MCF 10A (cell line): ENCODE results near the gene PTPRO. TPM values are rescaled to one million over a fixed set of nuclear protein-coding genes. Genes with fewer than 3 reads are reported as not detected.

ENCODE experiments used
- BruUV-seq: library from RNA; stranded (reverse); fragments of 400-500 nt; replicated peaks from 2 replicates; lab custom pipeline; 2021; lab: Mats Ljungman, UMichigan
- CTCF ChIA-PET: fragments of 300-600 bp; sonication (Branson Sonifier 250); formaldehyde crosslinking; extraction: SDS; loops from one replicate; lab custom pipeline; 2021; ENCODE audit warnings: antibody characterized with exemption, inconsistent platforms; lab: Yijun Ruan, JAX
- POLR2A ChIA-PET: fragments of 300-600, 350-650 bp; sonication (Branson Sonifier 250); formaldehyde crosslinking; extraction: SDS; loops from one replicate; lab custom pipeline; 2020; ENCODE audit warnings: antibody characterized with exemption, inconsistent platforms; lab: Yijun Ruan, JAX
- DNase-seq: peaks from one replicate; pipeline ENCODE4 v3.0.0-alpha.2; 2018; ENCODE audit not compliant: unreplicated experiment
- H3K27ac Mint-ChIP-seq: one replicate; pipeline ENCODE4 v1.8.0; 2022; ENCODE audit warnings: mild to moderate bottlenecking, low read depth, mixed read lengths; ENCODE audit not compliant: unreplicated experiment
- H3K27me3 Mint-ChIP-seq: one replicate; pipeline ENCODE4 v1.8.0; 2022; ENCODE audit warnings: mixed read lengths; ENCODE audit not compliant: insufficient read depth, unreplicated experiment
- H3K36me3 Mint-ChIP-seq: one replicate; pipeline ENCODE4 v1.8.0; 2022; ENCODE audit warnings: mild to moderate bottlenecking, moderate library complexity, mixed read lengths; ENCODE audit not compliant: insufficient read depth, unreplicated experiment
- H3K4me1 Mint-ChIP-seq: one replicate; pipeline ENCODE4 v1.8.0; 2022; ENCODE audit warnings: mixed read lengths; ENCODE audit not compliant: insufficient read depth, unreplicated experiment
- H3K4me3 Mint-ChIP-seq: one replicate; pipeline ENCODE4 v1.8.0; 2022; ENCODE audit warnings: mild to moderate bottlenecking, moderate library complexity, mixed read lengths; ENCODE audit not compliant: unreplicated experiment
- H3K9me3 Mint-ChIP-seq: one replicate; pipeline ENCODE4 v1.8.0; 2022; ENCODE audit warnings: mixed read lengths; ENCODE audit not compliant: unreplicated experiment
- intact Hi-C: fragments of 100-400 bp; cut with micrococcal nuclease; formaldehyde crosslinking; loops from 2 replicates; pipeline ENCODE4 v1.14.1; 2022
- total RNA-seq: library from RNA; stranded (reverse); gene quantifications from 2 replicates; pipeline ENCODE4 v1.2.3, GENCODE V29; 2022
- TF ChIP-seq, protein P1 (sequence below): fragments of 200-600 bp; IDR thresholded peaks from one replicate; pipeline ENCODE4 v1.8.0; 2022; ENCODE audit warnings: antibody characterized with exemption, mild to moderate bottlenecking; ENCODE audit not compliant: unreplicated experiment

The PTPRO gene
- total RNA-seq, 1 experiment from 2014 or later = 2.2 TPM

DNA sequence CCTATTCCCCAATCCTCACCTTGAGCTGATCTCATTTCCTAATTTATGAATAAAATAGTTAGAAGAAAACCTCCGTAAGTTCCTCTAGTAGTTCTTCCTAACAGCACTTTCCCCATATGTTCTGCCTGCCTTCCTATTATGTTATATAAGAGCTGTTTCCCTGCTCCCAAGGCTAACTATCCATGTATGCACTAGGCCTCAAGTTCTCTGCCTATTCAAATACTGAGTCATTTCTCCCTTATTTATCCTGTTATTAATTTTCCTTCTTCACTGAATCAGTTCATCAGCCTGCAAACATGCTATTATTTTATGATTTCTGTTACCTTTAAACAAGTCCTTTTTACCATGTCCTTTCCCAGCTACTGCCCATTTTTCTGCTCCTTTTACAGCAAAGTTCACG, 302.8 kb downstream of the PTPRO start:
- intact Hi-C loops = no loop called here
- H3K27ac Mint-ChIP-seq = no peak overlapping the region

DNA sequence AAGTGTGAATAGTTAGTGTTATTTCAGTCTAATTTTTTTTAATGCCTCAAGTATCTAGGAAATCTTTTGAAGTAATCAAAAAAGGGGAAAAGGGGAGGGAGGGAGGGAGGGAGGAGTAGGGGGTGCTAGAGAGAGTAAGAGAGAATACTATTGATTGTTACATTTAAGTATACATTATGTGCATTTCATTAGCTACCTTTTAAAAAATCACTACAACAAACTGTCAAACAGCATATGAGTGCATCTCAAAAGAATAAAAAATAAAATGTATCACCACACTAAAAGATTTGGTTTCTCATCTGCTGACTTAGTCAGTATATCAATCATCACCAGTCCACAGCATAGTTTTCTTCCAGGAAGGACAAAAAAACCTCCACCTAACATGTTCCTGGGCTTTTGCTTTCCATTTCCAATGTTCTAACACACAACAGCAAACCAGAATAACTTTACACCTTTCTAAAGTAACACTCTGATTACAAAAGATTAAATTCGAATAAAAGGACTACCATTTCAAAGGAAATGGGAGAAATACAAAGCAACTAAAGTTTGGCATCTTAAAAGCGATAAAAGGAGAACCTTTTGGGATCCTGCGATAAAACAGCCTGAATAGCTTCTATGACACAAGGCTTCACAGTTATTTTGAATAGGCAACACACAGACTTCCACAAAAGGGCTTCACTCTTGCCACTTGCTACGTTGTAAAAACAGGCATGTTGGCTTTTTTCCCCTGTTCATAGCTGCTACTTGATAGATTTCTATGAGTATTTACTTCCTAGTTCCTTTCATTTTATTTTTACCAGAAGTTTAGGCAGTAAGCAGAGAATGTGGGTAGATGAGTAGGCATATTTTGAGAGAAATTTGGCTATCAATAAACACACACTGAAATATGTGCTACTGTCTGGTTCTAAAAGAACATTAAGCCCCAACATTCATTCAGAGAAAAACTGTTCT, 306.0 kb downstream of the PTPRO start:
- BruUV-seq = no TSS peak
- intact Hi-C loops = loop anchor here (2.0 kb wide), 1 partner anchor 27 kb away; no protein-coding TSS in a partner anchor
- H3K4me1 Mint-ChIP-seq = peaks cover 40% of the 10 kb centered on the region
- H3K27me3 Mint-ChIP-seq = no peaks in the 10 kb centered on the region
- ChIA-PET POLR2A (interaction anchor here (0.6 to 2.8 kb wide), 7 partner anchors 18 to 185 kb away, joined by 3 to 12 read pairs (median 3); partner anchors contain the start of gene EPS8), CTCF (interaction anchor here (0.6 to 1.3 kb wide), 5 partner anchors 38 to 674 kb away, joined by 3 to 4 read pairs (median 3); no protein-coding TSS in a partner anchor)
- no peak for DNase-seq
- peak overlapping the region; percentile 97 for H3K27ac Mint-ChIP-seq
- TF ChIP-seq, protein P1, sequence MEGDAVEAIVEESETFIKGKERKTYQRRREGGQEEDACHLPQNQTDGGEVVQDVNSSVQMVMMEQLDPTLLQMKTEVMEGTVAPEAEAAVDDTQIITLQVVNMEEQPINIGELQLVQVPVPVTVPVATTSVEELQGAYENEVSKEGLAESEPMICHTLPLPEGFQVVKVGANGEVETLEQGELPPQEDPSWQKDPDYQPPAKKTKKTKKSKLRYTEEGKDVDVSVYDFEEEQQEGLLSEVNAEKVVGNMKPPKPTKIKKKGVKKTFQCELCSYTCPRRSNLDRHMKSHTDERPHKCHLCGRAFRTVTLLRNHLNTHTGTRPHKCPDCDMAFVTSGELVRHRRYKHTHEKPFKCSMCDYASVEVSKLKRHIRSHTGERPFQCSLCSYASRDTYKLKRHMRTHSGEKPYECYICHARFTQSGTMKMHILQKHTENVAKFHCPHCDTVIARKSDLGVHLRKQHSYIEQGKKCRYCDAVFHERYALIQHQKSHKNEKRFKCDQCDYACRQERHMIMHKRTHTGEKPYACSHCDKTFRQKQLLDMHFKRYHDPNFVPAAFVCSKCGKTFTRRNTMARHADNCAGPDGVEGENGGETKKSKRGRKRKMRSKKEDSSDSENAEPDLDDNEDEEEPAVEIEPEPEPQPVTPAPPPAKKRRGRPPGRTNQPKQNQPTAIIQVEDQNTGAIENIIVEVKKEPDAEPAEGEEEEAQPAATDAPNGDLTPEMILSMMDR = no peak
- peaks cover 52% of the 10 kb centered on the region for H3K36me3 Mint-ChIP-seq
- H3K4me3 Mint-ChIP-seq = no peak overlapping the region
- no peaks in the 10 kb centered on the region for H3K9me3 Mint-ChIP-seq

More for the DNA sequence above, 302.8 kb downstream of the PTPRO start:
- DNase-seq = no peak
- no peak overlapping the region for H3K4me3 Mint-ChIP-seq
- TF ChIP-seq, protein P1 = no peak
- ChIA-PET CTCF (interaction anchor here (0.6 to 1.4 kb wide), 2 partner anchors 9 to 304 kb away, joined by 3 read pairs; no protein-coding TSS in a partner anchor), POLR2A (interaction anchor here (0.7 to 1.5 kb wide), 2 partner anchors 83 to 163 kb away, joined by 3 read pairs; no protein-coding TSS in a partner anchor)
- H3K4me1 Mint-ChIP-seq = peaks cover 26% of the 10 kb centered on the region
- no peaks in the 10 kb centered on the region for H3K27me3 Mint-ChIP-seq
- BruUV-seq = no TSS peak
- peaks cover 67% of the 10 kb centered on the region for H3K36me3 Mint-ChIP-seq
- H3K9me3 Mint-ChIP-seq = no peaks in the 10 kb centered on the region

DNA sequence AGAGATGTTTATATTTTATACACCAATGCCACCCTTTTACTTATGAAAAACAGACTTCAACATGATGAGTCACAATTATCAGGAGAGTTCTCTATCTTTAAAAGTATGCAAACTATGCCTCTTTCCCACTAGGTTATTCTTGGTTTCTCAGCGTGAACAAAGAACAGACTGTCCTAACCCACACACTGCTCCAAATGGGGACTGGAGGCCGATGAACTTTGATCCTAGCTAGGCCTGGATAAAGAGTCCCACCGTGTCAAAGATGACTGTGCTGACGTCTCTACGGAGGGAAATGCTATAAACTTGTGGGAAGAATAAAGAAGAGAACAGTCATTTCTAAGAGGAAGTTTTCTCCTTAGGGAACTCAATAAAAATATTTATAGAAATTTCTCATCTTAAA, 306.8 kb downstream of the PTPRO start:
- Mint-ChIP-seq H3K36me3 (peaks cover 43% of the 10 kb centered on the region), H3K9me3 (no peaks in the 10 kb centered on the region), H3K4me3 (peak overlapping the region; percentile 48), H3K27ac (peak overlapping the region; percentile 97), H3K27me3 (no peaks in the 10 kb centered on the region), H3K4me1 (peaks cover 48% of the 10 kb centered on the region)
- POLR2A ChIA-PET = interaction anchor here (0.6 to 2.8 kb wide), 7 partner anchors 19 to 253 kb away, joined by 3 to 12 read pairs (median 3); partner anchors contain the start of genes EPS8 and STRAP
- CTCF ChIA-PET = interaction anchor here (0.9 to 1.1 kb wide), 3 partner anchors 11 to 269 kb away, joined by 3 to 4 read pairs (median 3); no protein-coding TSS in a partner anchor
- DNase-seq = peak; percentile 87
- intact Hi-C loops = loop anchor here (2.0 kb wide), 1 partner anchor 28 kb away; no protein-coding TSS in a partner anchor
- no TSS peak for BruUV-seq
- TF ChIP-seq, protein P1 = no peak
